SK-N-SH (cell line): ENCODE results near the gene GOLGA8M. TPM values are rescaled to one million over a fixed set of nuclear protein-coding genes. Genes with fewer than 3 reads are reported as not detected.
"Not testable (repeated sequence)": the region's sequence is repeated elsewhere in the genome, so short reads cannot be mapped to it uniquely, and the experiment has no call there.

Source experiments
- CTCF ChIA-PET: fragments of 300-600, 350-600 bp; formaldehyde crosslinking; extraction: SDS; loops from one replicate; lab custom pipeline; 2021; lab: Yijun Ruan, JAX
- POLR2A ChIA-PET: fragments of 350-600 bp; sonication (Branson Sonifier 250); formaldehyde crosslinking; extraction: SDS; loops from one replicate; lab custom pipeline; 2020; ENCODE audit warnings: antibody characterized with exemption, inconsistent platforms; lab: Yijun Ruan, JAX
- DNase-seq: peaks from one replicate; pipeline ENCODE4 v3.0.0; 2012
- H2AFZ ChIP-seq: fragments of 200-600 bp; sonication (generic); 2 replicates; pipeline ENCODE4 v1.8.1; 2016; ENCODE audit warnings: antibody characterized with exemption, mild to moderate bottlenecking, low read depth
- H3F3A ChIP-seq: fragments of 200-600 bp; sonication (generic); replicated peaks from 2 replicates; pipeline ENCODE3; 2016; ENCODE audit warnings: antibody characterized with exemption, mild to moderate bottlenecking; ENCODE audit not compliant: insufficient read depth
- H3K27ac ChIP-seq, 2 experiments: fragments of 200-500 bp in 1 of 2; fragments of 200-600 bp in 1 of 2; sonication (Bioruptor generic) in 1 of 2; sonication (generic), shearing (Covaris generic) in 1 of 2; 2 replicates each; pipeline versions ENCODE4 v1.5.1 to v1.6.1; 2014 to 2016; ENCODE audit warnings: low read depth in 2 of 2, inconsistent platforms in 1 of 2, low read length in 1 of 2, mild to moderate bottlenecking in 1 of 2, mixed read lengths in 1 of 2
- H3K27me3 ChIP-seq: fragments of 200-600 bp; sonication (generic), shearing (Covaris generic); 2 replicates; pipeline ENCODE4 v1.6.1; 2016; ENCODE audit warnings: mixed run types; ENCODE audit not compliant: insufficient read depth
- H3K36me3 ChIP-seq, 2 experiments: fragments of 200-500 bp in 1 of 2; fragments of 200-600 bp in 1 of 2; sonication (Bioruptor generic) in 1 of 2; sonication (generic) in 1 of 2; replicated peaks in 1 of 2; 2 replicates each; pipeline versions ENCODE3 to v1.5.1; 2014 to 2016; ENCODE audit warnings: low read length in 1 of 2, mild to moderate bottlenecking in 1 of 2; ENCODE audit not compliant: insufficient read depth in 2 of 2, control insufficient read depth in 1 of 2
- H3K4me1 ChIP-seq, 2 experiments: fragments of 200-500 bp in 1 of 2; fragments of 200-600 bp in 1 of 2; sonication (Bioruptor generic) in 1 of 2; sonication (generic), shearing (Covaris generic) in 1 of 2; 2 replicates each; pipeline versions ENCODE4 v1.5.1 to v1.6.1; 2014 to 2016; ENCODE audit warnings: low read depth in 1 of 2, low read length in 1 of 2, mixed run types in 1 of 2; ENCODE audit not compliant: insufficient read depth in 2 of 2, control insufficient read depth in 1 of 2
- H3K4me2 ChIP-seq: fragments of 200-600 bp; sonication (generic), shearing (Covaris generic); 2 replicates; pipeline ENCODE4 v1.6.1; 2017; ENCODE audit warnings: mixed run types
- H3K4me3 ChIP-seq, 2 experiments: fragments of 200-500 bp in 1 of 2; fragments of 200-600 bp in 1 of 2; sonication (Bioruptor generic) in 1 of 2; sonication (generic), shearing (Covaris generic) in 1 of 2; 2 replicates each; pipeline versions ENCODE4 v1.5.1 to v1.8.1; 2014 to 2016; ENCODE audit warnings: low read depth in 2 of 2, inconsistent platforms in 1 of 2, low read length in 1 of 2, mild to moderate bottlenecking in 1 of 2, mixed read lengths in 1 of 2, moderate library complexity in 1 of 2
- H3K79me2 ChIP-seq: fragments of 200-600 bp; sonication (generic); 2 replicates; pipeline ENCODE4 v1.8.1; 2017; ENCODE audit warnings: mild to moderate bottlenecking; ENCODE audit not compliant: insufficient read depth
- H3K9ac ChIP-seq: fragments of 200-600 bp; sonication (generic); 2 replicates; pipeline ENCODE4 v1.6.1; 2017; ENCODE audit warnings: mixed run types
- H3K9me2 ChIP-seq: fragments of 200-600 bp; sonication (generic); 2 replicates; pipeline ENCODE4 v1.6.1; 2017; ENCODE audit warnings: mixed run types
- H3K9me3 ChIP-seq: fragments of 200-600 bp; sonication (generic); 2 replicates; pipeline ENCODE4 v1.6.1; 2017; ENCODE audit warnings: mixed run types, mild to moderate bottlenecking, moderate library complexity
- H4K20me1 ChIP-seq: fragments of 200-600 bp; sonication (generic); 2 replicates; pipeline ENCODE4 v1.6.1; 2017; ENCODE audit warnings: mild to moderate bottlenecking, mixed run types; ENCODE audit not compliant: insufficient read depth
- CTCF ChIP-seq: fragments of 200-600 bp; sonication (generic); IDR thresholded peaks from 2 replicates; pipeline ENCODE4 v1.6.1; 2017; ENCODE audit warnings: antibody characterized with exemption, mild to moderate bottlenecking, moderate library complexity
- EZH2phosphoT487 ChIP-seq: fragments of 200-600 bp; sonication (generic); IDR thresholded peaks from 2 replicates; pipeline ENCODE4 v1.6.1; 2017; ENCODE audit warnings: low read depth, mixed run types, mild to moderate bottlenecking, antibody characterized with exemption, moderate library complexity, borderline replicate concordance
- FOXM1 ChIP-seq: IDR thresholded peaks from 2 replicates; pipeline ENCODE4 v1.4.0; 2012; ENCODE audit warnings: low read depth, mild to moderate bottlenecking
- MXI1 ChIP-seq: IDR thresholded peaks from 2 replicates; pipeline ENCODE4 v1.6.1; 2012; ENCODE audit warnings: mild to moderate bottlenecking, low read depth, low read length, improper control_type of control experiment
- RAD21 ChIP-seq: IDR thresholded peaks from 2 replicates; pipeline ENCODE4 v1.6.1; 2012; ENCODE audit warnings: mild to moderate bottlenecking, low read length
- WGBS: methylation state at CpG from one replicate; pipeline ENCODE4 v1.1.6; 2017; ENCODE audit warnings: low lambda C conversion rate; 5-methylcytosine and 5-hydroxymethylcytosine counted together
- polyA plus RNA-seq, 3 experiments: library from polyadenylated mRNA; depleted of rRNA; stranded (reverse); fragments of >200 nt; gene quantifications; 2 replicates each; pipeline ENCODE4 v1.2.3, GENCODE V29; 2012

Gene GOLGA8M
- polyA plus RNA-seq, 1 of the 3 experiments (the other 2 are of a cell fraction): not detected

- H4K20me1 ChIP-seq, POLR2A ChIA-PET, H3K4me2 ChIP-seq, H3K9me3 ChIP-seq, H3K27ac ChIP-seq, H3K27me3 ChIP-seq, H3K36me3 ChIP-seq, H3F3A ChIP-seq, DNase-seq, CTCF ChIA-PET, H3K4me1 ChIP-seq, H2AFZ ChIP-seq, H3K9ac ChIP-seq, H3K9me2 ChIP-seq, H3K79me2 ChIP-seq, H3K4me3 ChIP-seq: not testable (repeated sequence)
- 17% methylated on average over 2 of the region's 2 CpGs for whole genome bisulfite sequencing
- peak; percentile 22; the same call in 1 of the 2 replicates for TF ChIP-seq RAD21
These were observed 15.8 kb upstream of the GOLGA8M start for GRCh38 chr15:28728061-28728460.

- H2AFZ ChIP-seq, H3K27me3 ChIP-seq, H3K4me3 ChIP-seq, H3K36me3 ChIP-seq, H3K27ac ChIP-seq, DNase-seq, H3K9ac ChIP-seq, H3K79me2 ChIP-seq, H3K9me2 ChIP-seq, CTCF ChIA-PET, H3K9me3 ChIP-seq, H3K4me2 ChIP-seq, H3F3A ChIP-seq, H3K4me1 ChIP-seq, H4K20me1 ChIP-seq, POLR2A ChIA-PET: not testable (repeated sequence)
- 93% methylated on average over 14 of the region's 14 CpGs for WGBS
These were observed 14.8 kb upstream of the GOLGA8M start for GRCh38 chr15:28727026-28727425.

GRCh38 chr15:28726102-28726501, 13.9 kb upstream of the GOLGA8M start:
- Histone ChIP-seq H3K9me3 (no peaks in the 10 kb centered on the region), H2AFZ (no peak overlapping the region), H3K4me1 (no peaks in the 10 kb centered on the region; a peak in 1 of 4 replicates), H3K27me3 (no peaks in the 10 kb centered on the region), H3F3A (no peaks in the 10 kb centered on the region), H4K20me1 (no peaks in the 10 kb centered on the region), H3K4me2 (no peak overlapping the region), H3K36me3 (no peaks in the 10 kb centered on the region), H3K9ac (no peak overlapping the region), H3K27ac (no peak overlapping the region), H3K4me3 (no peak overlapping the region), H3K9me2 (no peaks in the 10 kb centered on the region), H3K79me2 (no peaks in the 10 kb centered on the region)
- WGBS: 92% methylated on average over 17 of the region's 17 CpGs
- no peak for TF ChIP-seq EZH2phosphoT487
- TF ChIP-seq FOXM1: no peak
- no peak for TF ChIP-seq RAD21
- TF ChIP-seq CTCF: no peak
- no peak for TF ChIP-seq MXI1
- no peak for DNase-seq
- ChIA-PET POLR2A (no interaction called here), CTCF (no interaction called here)
